ENCODE results near the gene CLRN3. TPM values are rescaled to one million over a fixed set of nuclear protein-coding genes. Genes with fewer than 3 reads are reported as not detected.

CLRN3 gene
- total and polyA plus RNA-seq, 2 experiments from 2014 or later: not detected

- Histone ChIP-seq H3K9me2 (ENCODE audit: insufficient read depth) (no peaks in the 10 kb centered on the region), H3F3A (ENCODE audit: insufficient read depth) (no peaks in the 10 kb centered on the region), H3K36me3 (ENCODE audit: low read depth) (no peaks in the 10 kb centered on the region), H2AFZ (no peak overlapping the region), H3K27me3 (replicated peaks; ENCODE audit: insufficient read depth) (no peaks in the 10 kb centered on the region), H3K4me1 (ENCODE audit: insufficient read depth) (peaks cover 21% of the 10 kb centered on the region), H3K9ac (no peak overlapping the region), H3K4me2 (ENCODE audit: unreplicated experiment) (no peak overlapping the region), H3K4me3 (no peak overlapping the region), H4K20me1 (ENCODE audit: insufficient read depth) (no peaks in the 10 kb centered on the region), H3K27ac (no peak overlapping the region), H3K79me2 (ENCODE audit: insufficient read depth) (no peaks in the 10 kb centered on the region; the same call in 1 of the 2 replicates), H3K9me3 (ENCODE audit: low read depth) (no peaks in the 10 kb centered on the region)
- no peak for DNase-seq
- TF ChIP-seq EZH2 (IDR thresholded peaks at IDR 0.05; ENCODE audit: insufficient read depth, poor library complexity, severe bottlenecking) (no peak), EZH2phosphoT487 (IDR thresholded peaks at IDR 0.05; ENCODE audit: insufficient read depth, low read depth) (no peak)
- in situ Hi-C loops (cut with MboI): no loop called here
- 85 to 89% methylated on average over 4 of the region's 4 CpGs for WGBS, 2 experiments (ENCODE audit: low coverage in 1 of 2, low lambda C conversion rate in 2 of 2, missing lambda C conversion rate in 2 of 2)
Measured at GRCh38 chr10:127911867-127912257, 19.1 kb upstream of the CLRN3 start.

GRCh38 chr10:127911218-127911866, 18.6 kb upstream of the CLRN3 start:
- Histone ChIP-seq H3K36me3 (ENCODE audit: low read depth) (no peaks in the 10 kb centered on the region), H3K9me2 (ENCODE audit: insufficient read depth) (no peaks in the 10 kb centered on the region), H3F3A (ENCODE audit: insufficient read depth) (no peaks in the 10 kb centered on the region), H3K9ac (no peak overlapping the region), H3K79me2 (ENCODE audit: insufficient read depth) (no peaks in the 10 kb centered on the region), H4K20me1 (ENCODE audit: insufficient read depth) (no peaks in the 10 kb centered on the region), H3K4me2 (ENCODE audit: unreplicated experiment) (no peak overlapping the region), H3K9me3 (ENCODE audit: low read depth) (no peaks in the 10 kb centered on the region), H3K27me3 (replicated peaks; ENCODE audit: insufficient read depth) (no peaks in the 10 kb centered on the region), H3K4me1 (ENCODE audit: insufficient read depth) (peaks cover 21% of the 10 kb centered on the region), H2AFZ (no peak overlapping the region), H3K4me3 (no peak overlapping the region), H3K27ac (no peak overlapping the region)
- WGBS, 2 experiments (ENCODE audit: low coverage in 1 of 2, low lambda C conversion rate in 2 of 2, missing lambda C conversion rate in 2 of 2): 72 to 73% methylated on average over 10 of the region's 10 CpGs
- in situ Hi-C loops (cut with MboI): no loop called here
- no peak for TF ChIP-seq EZH2 (IDR thresholded peaks at IDR 0.05; ENCODE audit: insufficient read depth, poor library complexity, severe bottlenecking)
- no peak for TF ChIP-seq EZH2phosphoT487 (IDR thresholded peaks at IDR 0.05; ENCODE audit: insufficient read depth, low read depth)
- DNase-seq: no peak

GRCh38 chr10:127910464-127910770, 17.7 kb upstream of the CLRN3 start:
- no peaks in the 10 kb centered on the region for H3F3A ChIP-seq (ENCODE audit: insufficient read depth)
- no peak overlapping the region for H3K27ac ChIP-seq
- H2AFZ ChIP-seq: no peak overlapping the region
- peaks cover 21% of the 10 kb centered on the region for H3K4me1 ChIP-seq (ENCODE audit: insufficient read depth)
- H3K4me2 ChIP-seq (ENCODE audit: unreplicated experiment): no peak overlapping the region
- H3K36me3 ChIP-seq (ENCODE audit: low read depth): no peaks in the 10 kb centered on the region
- no peaks in the 10 kb centered on the region for H3K9me3 ChIP-seq (ENCODE audit: low read depth)
- WGBS, 2 experiments (ENCODE audit: low coverage in 1 of 2, low lambda C conversion rate in 2 of 2, missing lambda C conversion rate in 2 of 2): 100% methylated on average over 2 of the region's 2 CpGs
- TF ChIP-seq EZH2phosphoT487 (IDR thresholded peaks at IDR 0.05; ENCODE audit: insufficient read depth, low read depth) (no peak), EZH2 (IDR thresholded peaks at IDR 0.05; ENCODE audit: insufficient read depth, poor library complexity, severe bottlenecking) (no peak)
- in situ Hi-C loops (cut with MboI): no loop called here
- no peak for DNase-seq
- no peak overlapping the region for H3K9ac ChIP-seq
- no peaks in the 10 kb centered on the region for H3K27me3 ChIP-seq (replicated peaks; ENCODE audit: insufficient read depth)
- no peak overlapping the region for H3K4me3 ChIP-seq
- no peaks in the 10 kb centered on the region for H3K79me2 ChIP-seq (ENCODE audit: insufficient read depth)
- no peaks in the 10 kb centered on the region for H4K20me1 ChIP-seq (ENCODE audit: insufficient read depth)
- no peaks in the 10 kb centered on the region for H3K9me2 ChIP-seq (ENCODE audit: insufficient read depth)

GRCh38 chr10:127909716-127910463, 17.1 kb upstream of the CLRN3 start:
- H4K20me1 ChIP-seq (ENCODE audit: insufficient read depth): no peaks in the 10 kb centered on the region
- no peak overlapping the region for H2AFZ ChIP-seq
- H3K36me3 ChIP-seq (ENCODE audit: low read depth): no peaks in the 10 kb centered on the region
- H3F3A ChIP-seq (ENCODE audit: insufficient read depth): no peaks in the 10 kb centered on the region
- H3K9me3 ChIP-seq (ENCODE audit: low read depth): no peaks in the 10 kb centered on the region
- no peaks in the 10 kb centered on the region for H3K27me3 ChIP-seq (replicated peaks; ENCODE audit: insufficient read depth)
- H3K9me2 ChIP-seq (ENCODE audit: insufficient read depth): no peaks in the 10 kb centered on the region
- H3K27ac ChIP-seq: no peak overlapping the region
- no peak overlapping the region for H3K9ac ChIP-seq
- H3K4me3 ChIP-seq: no peak overlapping the region
- peak; percentile 46 for DNase-seq
- TF ChIP-seq EZH2 (IDR thresholded peaks at IDR 0.05; ENCODE audit: insufficient read depth, poor library complexity, severe bottlenecking): no peak
- TF ChIP-seq EZH2phosphoT487 (IDR thresholded peaks at IDR 0.05; ENCODE audit: insufficient read depth, low read depth): no peak
- WGBS, 2 experiments (ENCODE audit: low coverage in 1 of 2, low lambda C conversion rate in 2 of 2, missing lambda C conversion rate in 2 of 2): 91 to 92% methylated on average over 7 of the region's 7 CpGs
- no peaks in the 10 kb centered on the region for H3K79me2 ChIP-seq (ENCODE audit: insufficient read depth)
- no peak overlapping the region for H3K4me2 ChIP-seq (ENCODE audit: unreplicated experiment)
- peaks cover 21% of the 10 kb centered on the region for H3K4me1 ChIP-seq (ENCODE audit: insufficient read depth)
- in situ Hi-C loops (cut with MboI): no loop called here

All from GM23248 (cell line).